ENCODE data around the gene AOC2. TPM values are rescaled to one million over a fixed set of nuclear protein-coding genes. Genes with fewer than 3 reads are reported as not detected.

Gene AOC2
- total and polyA plus RNA-seq, 2 of the 8 experiments (the other 6 are each of a cell fraction or from before 2014, with no cell fraction given) = 4.2 to 4.7 TPM

DNA sequence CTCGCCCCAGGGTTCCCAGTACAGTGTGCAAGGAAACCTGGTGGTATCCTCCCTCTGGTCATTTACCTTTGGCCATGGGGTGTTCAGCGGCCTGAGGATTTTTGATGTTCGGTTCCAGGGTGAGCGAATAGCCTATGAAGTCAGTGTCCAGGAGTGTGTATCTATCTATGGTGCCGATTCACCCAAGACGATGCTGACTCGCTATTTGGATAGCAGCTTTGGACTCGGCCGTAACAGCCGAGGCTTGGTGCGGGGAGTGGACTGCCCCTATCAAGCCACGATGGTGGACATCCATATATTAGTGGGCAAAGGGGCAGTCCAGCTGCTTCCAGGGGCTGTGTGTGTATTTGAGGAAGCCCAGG, 1.2 kb downstream of the AOC2 start (continued):
- TF ChIP-seq ATF2 (IDR thresholded peaks at IDR 0.05; ENCODE audit: low read length) (no peak), POLR2A (IDR thresholded peaks at IDR 0.05; ENCODE audit: control extremely low read depth in 1 of 2, low read depth in 2 of 2, low read length in 2 of 2) (no peak; a peak in 1 of 3 replicates), POLR2AphosphoS5 (IDR thresholded peaks at IDR 0.05; ENCODE audit: low read depth, low read length) (no peak; the same call in 1 of the 2 replicates), BRCA1 (IDR thresholded peaks at IDR 0.05; ENCODE audit: low read depth, low read length) (no peak), HDAC6 (IDR thresholded peaks at IDR 0.05; ENCODE audit: low read depth, low read length) (no peak), SP2 (IDR thresholded peaks at IDR 0.05; ENCODE audit: low read length) (no peak), GTF2F1 (IDR thresholded peaks at IDR 0.05; ENCODE audit: borderline replicate concordance, low read depth, low read length) (no peak), CHD1 (IDR thresholded peaks at IDR 0.05; ENCODE audit: low read depth, low read length) (no peak)
- TF ChIP-seq, protein P1, sequence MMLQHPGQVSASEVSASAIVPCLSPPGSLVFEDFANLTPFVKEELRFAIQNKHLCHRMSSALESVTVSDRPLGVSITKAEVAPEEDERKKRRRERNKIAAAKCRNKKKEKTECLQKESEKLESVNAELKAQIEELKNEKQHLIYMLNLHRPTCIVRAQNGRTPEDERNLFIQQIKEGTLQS (IDR thresholded peaks at IDR 0.05; ENCODE audit: insufficient read depth, low read depth, low read length) = no peak
